GM12878 (cell line): ENCODE data around the gene THAP4. TPM values are rescaled to one million over a fixed set of nuclear protein-coding genes. Genes with fewer than 3 reads are reported as not detected.

Experiments
- ATAC-seq: fragments of 200-7000 bp; cut with Tn5 transposase; 3 replicates; pipeline ENCODE4 v1.9.1; 2020; ENCODE audit warnings: mild to moderate bottlenecking, moderate library complexity
- BruUV-seq: library from RNA; stranded (reverse); fragments of 400-500 nt; replicated peaks from 2 replicates; lab custom pipeline; 2021; lab: Mats Ljungman, UMichigan
- CTCF ChIA-PET: fragments of 300-600 bp; sonication (Branson Sonifier 250); formaldehyde crosslinking; extraction: SDS; loops from one replicate; lab custom pipeline; 2021; ENCODE audit warnings: inconsistent platforms; lab: Yijun Ruan, JAX
- POLR2A ChIA-PET: fragments of 350-600 bp; formaldehyde crosslinking; extraction: SDS; loops from one replicate; lab custom pipeline; 2021; ENCODE audit warnings: inconsistent platforms; lab: Charles Lee
- RAD21 ChIA-PET: fragments of 300-600 bp; sonication (Branson Sonifier 250); formaldehyde crosslinking; loops from one replicate; lab custom pipeline; 2023; ENCODE audit warnings: antibody characterized with exemption; ENCODE audit not compliant: unreplicated experiment; lab: Charles Lee
- SMC1A ChIA-PET: fragments of 300-600 bp; sonication (Branson Sonifier 250); formaldehyde crosslinking; loops from one replicate; lab custom pipeline; 2023; ENCODE audit not compliant: unreplicated experiment, uncharacterized antibody; lab: Charles Lee
- DNase-seq: peaks from one replicate; pipeline ENCODE4 v3.0.0-alpha.2; 2011; ENCODE audit warnings: low read depth, low spot score
- FAIRE-seq: peaks from 3 replicates; lab custom pipeline; 2011; peaks lifted over from hg19 to GRCh38; lab: Jason Lieb, UNC
- H2AFZ ChIP-seq: 2 replicates; pipeline ENCODE4 v1.6.0; 2011; ENCODE audit warnings: low read depth, low read length, control low read depth; ENCODE audit not compliant: control insufficient read depth
- H3K27ac ChIP-seq: 2 replicates; pipeline ENCODE4 v1.5.1; 2011; ENCODE audit warnings: control low read depth; ENCODE audit not compliant: control insufficient read depth, insufficient read depth
- H3K27me3 ChIP-seq, 2 experiments: replicated peaks in 1 of 2; 2 replicates each; pipeline versions ENCODE4 v1.6.0 to v1.6.1; 2011; ENCODE audit warnings: low read length in 1 of 2; ENCODE audit not compliant: control insufficient read depth in 2 of 2, insufficient read depth in 2 of 2
- H3K36me3 ChIP-seq, 2 experiments: 2 replicates each; pipeline ENCODE4 v1.5.1; 2011; ENCODE audit warnings: low read length in 1 of 2; ENCODE audit not compliant: control insufficient read depth in 2 of 2, insufficient read depth in 2 of 2
- H3K4me1 ChIP-seq: 2 replicates; pipeline ENCODE4 v1.6.1; 2011; ENCODE audit warnings: mild to moderate bottlenecking, low read length, moderate library complexity, mixed read lengths; ENCODE audit not compliant: control insufficient read depth, insufficient read depth
- H3K4me2 ChIP-seq: 2 replicates; pipeline ENCODE4 v1.6.0; 2011; ENCODE audit warnings: control low read depth; ENCODE audit not compliant: control insufficient read depth, insufficient read depth
- H3K4me3 ChIP-seq: fragments of 200-600 bp; sonication (generic); 2 replicates; pipeline ENCODE4 v1.5.1; 2016
- H3K79me2 ChIP-seq: 2 replicates; pipeline ENCODE4 v1.6.0; 2011; ENCODE audit warnings: low read length; ENCODE audit not compliant: control insufficient read depth, insufficient read depth
- H3K9ac ChIP-seq: 2 replicates; pipeline ENCODE4 v1.8.0; 2011; ENCODE audit warnings: low read length, control low read depth, mixed read lengths; ENCODE audit not compliant: control insufficient read depth, insufficient read depth
- H3K9me3 ChIP-seq: replicated peaks from 3 replicates; pipeline ENCODE4 v1.5.1; 2011; ENCODE audit warnings: mild to moderate bottlenecking, low read length; ENCODE audit not compliant: control insufficient read depth, insufficient read depth
- H4K20me1 ChIP-seq: 2 replicates; pipeline ENCODE4 v1.6.0; 2011; ENCODE audit not compliant: control insufficient read depth, insufficient read depth
- BHLHE40 ChIP-seq, 2 experiments: fragments of 450-650 bp in 1 of 2; IDR thresholded peaks; 2 replicates each; pipeline ENCODE4 v1.6.1; 2011 to 2017; ENCODE audit warnings: low read depth in 2 of 2, borderline replicate concordance in 1 of 2, improper control_type of control experiment in 1 of 2, low read length in 1 of 2, mild to moderate bottlenecking in 1 of 2
- CEBPZ ChIP-seq: fragments of 150-350 bp; IDR thresholded peaks from 2 replicates; pipeline ENCODE4 v1.6.1; 2016; ENCODE audit warnings: low read depth, low read length
- CREB1 ChIP-seq: IDR thresholded peaks from 2 replicates; pipeline ENCODE4 v1.6.1; 2012; ENCODE audit warnings: low read depth, mild to moderate bottlenecking, inconsistent platforms
- DPF2 ChIP-seq: fragments of 450-650 bp; IDR thresholded peaks from 2 replicates; pipeline ENCODE4 v1.6.1; 2017; ENCODE audit warnings: mild to moderate bottlenecking
- HDAC6 ChIP-seq: fragments of 200-600 bp; sonication (generic); IDR thresholded peaks from one replicate; pipeline ENCODE4 v1.8.0; 2017; ENCODE audit warnings: antibody characterized with exemption; ENCODE audit not compliant: unreplicated experiment
- PKNOX1 ChIP-seq: fragments of 450-650 bp; IDR thresholded peaks from 2 replicates; pipeline ENCODE4 v1.6.1; 2016; ENCODE audit warnings: mild to moderate bottlenecking
- STAT3 ChIP-seq: IDR thresholded peaks from 2 replicates; pipeline ENCODE4 v1.6.1; 2011; ENCODE audit warnings: low read depth, low read length, improper control_type of control experiment
- SUZ12 ChIP-seq: fragments of 200-600 bp; sonication (generic); IDR thresholded peaks from one replicate; pipeline ENCODE4 v1.6.1; 2018; ENCODE audit warnings: antibody characterized with exemption, mild to moderate bottlenecking; ENCODE audit not compliant: unreplicated experiment
- USF2 ChIP-seq: IDR thresholded peaks from 2 replicates; pipeline ENCODE4 v1.6.1; 2011; ENCODE audit warnings: low read depth, low read length, improper control_type of control experiment, borderline replicate concordance
- ZBTB33 ChIP-seq: fragments of 450-650 bp; IDR thresholded peaks from 2 replicates; pipeline ENCODE4 v1.6.1; 2017; ENCODE audit warnings: mild to moderate bottlenecking
- ZNF217 ChIP-seq: fragments of 450-650 bp; IDR thresholded peaks from 2 replicates; pipeline ENCODE4 v1.6.1; 2017; ENCODE audit warnings: antibody characterized with exemption, mild to moderate bottlenecking
- ZNF687 ChIP-seq: fragments of 450-650 bp; IDR thresholded peaks from 2 replicates; pipeline ENCODE4 v1.6.1; 2017; ENCODE audit warnings: mild to moderate bottlenecking, moderate library complexity
- WGBS: methylation state at CpG from one replicate; pipeline ENCODE4 v1.1.6; 2016; ENCODE audit warnings: low lambda C conversion rate; ENCODE audit not compliant: insufficient replicate concordance, insufficient coverage; ENCODE audit errors: missing lambda C conversion rate; 5-methylcytosine and 5-hydroxymethylcytosine counted together
- in situ Hi-C: fragments of 300-500 bp; cut with MboI; formaldehyde crosslinking; loops from 9 replicates; pipeline ENCODE4 v1.14.3; 2018; ENCODE audit warnings: mixed read lengths
- intact Hi-C: fragments of 100-400 bp; cut with micrococcal nuclease; formaldehyde crosslinking; loops from one replicate; pipeline ENCODE4 v1.14.2; 2022; ENCODE audit not compliant: unreplicated experiment
- polyA plus RNA-seq, 11 experiments: library from polyadenylated mRNA; depleted of rRNA in 4 of 11; unstranded in 6 of 11; stranded (reverse) in 5 of 11; fragments of >200 nt; fragmentation: Nextera tagmentation in 4 of 11; fragmentation: Illumina TruSeq in 1 of 11; extraction: Ambion mirVana in 4 of 11; extraction: Trizol in 1 of 11; gene quantifications; 1 replicate in 1 of 11; 2 replicates in 10 of 11; pipeline versions ENCODE4 v1.2.1 to v1.2.3, GENCODE V29; 2011 to 2016; ENCODE audit warnings: inconsistent platforms in 2 of 11, missing spikeins in 2 of 11, low read depth in 1 of 11
- total RNA-seq, 4 experiments: library from RNA; depleted of rRNA in 3 of 4; stranded (reverse); fragments of >200 nt in 3 of 4; fragmentation: Illumina TruSeq in 1 of 4; extraction: Trizol in 1 of 4; gene quantifications; 2 replicates each; pipeline versions ENCODE4 v1.2.1 to v1.2.3, GENCODE V29; 2013 to 2021

THAP4 gene
- total and polyA plus RNA-seq, 10 of the 15 experiments (the other 5 are each of a cell fraction or from before 2014, with no cell fraction given) = 12.9 to 67.7 (median 44.5) TPM

GRCh38 chr2:241545106-241545505 is 91.9 kb downstream of the THAP4 start:
- Histone ChIP-seq H3K27ac (no peak overlapping the region), H2AFZ (no peak overlapping the region), H3K4me1 (no peaks in the 10 kb centered on the region), H3K4me3 (no peak overlapping the region), H3K4me2 (no peak overlapping the region), H3K36me3 (no peaks in the 10 kb centered on the region), H3K9ac (no peak overlapping the region), H3K27me3 (no peaks in the 10 kb centered on the region; a peak in 2 of 4 replicates), H3K79me2 (no peaks in the 10 kb centered on the region), H3K9me3 (no peaks in the 10 kb centered on the region; the same call in 2 of the 3 replicates), H4K20me1 (no peaks in the 10 kb centered on the region)
- ChIA-PET POLR2A (no interaction called here), SMC1A (interaction anchor here (0.9 kb wide), 1 partner anchor 26 kb away, joined by 4 read pairs; no protein-coding TSS in a partner anchor), RAD21 (no interaction called here), CTCF (no interaction called here)
- 73% methylated on average over 10 of the region's 10 CpGs for WGBS
- in situ Hi-C loops = no loop called here
- DNase-seq = no peak
- intact Hi-C loops = no loop called here
- ATAC-seq = no peak
- FAIRE-seq = no peak
- no TSS peak for BruUV-seq
- TF ChIP-seq HDAC6 (no peak), CREB1 (no peak), DPF2 (no peak), ZNF217 (no peak), CEBPZ (no peak), BHLHE40 (IDR thresholded peaks at IDR 0.05; ENCODE audit: borderline replicate concordance in 1 of 2, low read depth in 2 of 2, low read length in 1 of 2) (no peak), SUZ12 (no peak), ZNF687 (no peak), USF2 (no peak), ZBTB33 (no peak), STAT3 (no peak), PKNOX1 (no peak)
